ENCODE results near the gene KLHDC8B. TPM values are rescaled to one million over a fixed set of nuclear protein-coding genes. Genes with fewer than 3 reads are reported as not detected.

The KLHDC8B gene
- total RNA-seq, 4 donors from 2014 or later: 47.0 to 60.9 (median 57.2) TPM

DNA sequence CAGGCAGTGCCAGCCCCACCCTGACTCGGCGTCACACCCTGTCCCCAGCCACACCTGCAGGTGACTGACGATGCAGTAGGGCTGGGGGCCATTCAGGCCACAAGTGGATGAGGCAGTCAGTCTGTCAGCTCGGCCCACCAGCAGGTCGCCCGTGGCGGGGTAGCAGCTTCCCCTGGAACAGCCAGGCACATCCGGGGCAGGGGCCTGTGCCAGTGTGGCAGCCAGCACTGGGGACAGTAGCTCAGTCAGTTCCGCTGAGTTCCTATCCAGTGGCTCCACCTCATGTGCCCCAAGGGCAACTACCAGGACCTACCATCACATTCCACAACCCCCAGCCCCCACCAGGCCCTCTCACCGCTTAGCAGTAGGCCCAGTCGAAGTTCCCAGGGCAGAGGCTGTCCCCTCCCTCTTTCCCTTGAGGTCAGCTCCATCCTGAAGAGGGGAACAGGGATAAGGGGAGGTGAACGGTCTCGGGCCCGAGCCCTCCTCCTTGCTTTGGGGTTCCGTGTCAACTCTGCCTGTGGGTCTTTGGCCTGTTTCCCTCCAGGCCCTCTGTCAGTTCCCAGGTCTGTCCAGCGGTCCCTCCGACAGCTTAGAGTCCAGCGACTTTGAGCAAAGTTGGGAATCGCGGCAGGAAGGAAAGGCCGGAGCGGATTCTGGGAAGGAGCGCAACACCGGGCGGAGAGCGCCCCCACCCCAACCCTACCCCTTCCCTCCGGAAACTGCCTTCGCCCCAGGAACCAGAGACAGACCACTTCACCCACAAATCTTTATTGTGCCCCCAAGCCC is 38.8 kb upstream of the KLHDC8B start, which contains the start of gene LAMB2:
Gene LAMB2, minus strand, starts transcription at position 614 of the 789 bp plus-strand sequence. Its CDS starts 183 bp downstream, at position 431.
- peak within 1 kb of the TSS; percentile 82 to 94 (median 93) for H3K27ac ChIP-seq
- peak within 1 kb of the TSS; percentile 11 to 93 (median 71) for H3K4me3 ChIP-seq (replicated peaks in 1 of 3)
- peaks cover 17 to 22% of the 10 kb centered on the region in 2 donors for H3K36me3 ChIP-seq
- peak; percentile 79 to 80 for DNase-seq
- intact Hi-C loops (cut with DNase I): no loop called here
- 9 to 11% methylated on average over 25 to 26 of the region's 28 CpGs for WGBS, 2 donors
- TF ChIP-seq, protein P1, sequence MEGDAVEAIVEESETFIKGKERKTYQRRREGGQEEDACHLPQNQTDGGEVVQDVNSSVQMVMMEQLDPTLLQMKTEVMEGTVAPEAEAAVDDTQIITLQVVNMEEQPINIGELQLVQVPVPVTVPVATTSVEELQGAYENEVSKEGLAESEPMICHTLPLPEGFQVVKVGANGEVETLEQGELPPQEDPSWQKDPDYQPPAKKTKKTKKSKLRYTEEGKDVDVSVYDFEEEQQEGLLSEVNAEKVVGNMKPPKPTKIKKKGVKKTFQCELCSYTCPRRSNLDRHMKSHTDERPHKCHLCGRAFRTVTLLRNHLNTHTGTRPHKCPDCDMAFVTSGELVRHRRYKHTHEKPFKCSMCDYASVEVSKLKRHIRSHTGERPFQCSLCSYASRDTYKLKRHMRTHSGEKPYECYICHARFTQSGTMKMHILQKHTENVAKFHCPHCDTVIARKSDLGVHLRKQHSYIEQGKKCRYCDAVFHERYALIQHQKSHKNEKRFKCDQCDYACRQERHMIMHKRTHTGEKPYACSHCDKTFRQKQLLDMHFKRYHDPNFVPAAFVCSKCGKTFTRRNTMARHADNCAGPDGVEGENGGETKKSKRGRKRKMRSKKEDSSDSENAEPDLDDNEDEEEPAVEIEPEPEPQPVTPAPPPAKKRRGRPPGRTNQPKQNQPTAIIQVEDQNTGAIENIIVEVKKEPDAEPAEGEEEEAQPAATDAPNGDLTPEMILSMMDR (IDR thresholded peaks at IDR 0.05): peak in 1 of 6 experiments; percentile 7
- TF ChIP-seq POLR2A (IDR thresholded peaks at IDR 0.05): peak in 1 of 2 donors; percentile 59
- no peaks in the 10 kb centered on the region for H3K9me3 ChIP-seq
- no peaks in the 10 kb centered on the region for H3K27me3 ChIP-seq
- H3K4me1 ChIP-seq: peaks cover 15 to 19% of the 10 kb centered on the region in 2 donors

DNA sequence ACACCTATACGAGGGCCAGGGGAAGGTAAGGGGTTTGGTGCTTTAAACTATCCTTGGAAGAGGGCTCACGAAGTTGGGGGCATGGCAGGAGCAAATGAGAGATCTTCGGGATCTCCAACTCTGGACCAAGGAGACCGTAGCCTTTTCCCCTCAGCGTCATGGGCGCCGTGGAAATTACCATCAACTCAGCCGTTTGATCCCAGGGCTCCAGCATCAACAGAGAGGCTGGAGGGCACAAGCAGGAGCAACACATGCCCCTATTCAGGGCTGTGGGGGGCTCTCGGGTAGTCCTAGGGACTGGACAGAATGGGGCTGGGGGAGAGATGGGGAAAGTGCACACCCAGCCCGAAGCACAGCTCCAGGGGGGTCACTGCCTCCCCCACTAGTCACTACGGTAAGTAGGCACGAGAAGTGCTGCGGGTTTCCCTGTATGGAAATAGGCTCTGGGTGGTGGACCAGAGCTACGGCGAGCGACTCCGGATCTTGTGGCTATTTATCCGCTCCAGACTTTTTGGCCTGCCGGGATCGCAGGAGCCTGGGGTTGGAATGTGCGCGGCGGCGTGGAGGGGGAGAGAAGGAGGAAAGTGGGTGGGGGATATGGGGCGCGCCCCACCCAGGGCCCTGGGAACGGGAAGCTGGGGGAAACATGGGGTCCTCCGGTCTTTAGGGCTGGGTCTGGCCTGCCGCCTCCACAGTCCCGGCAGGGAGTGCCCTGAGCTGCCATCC is 38.0 kb upstream of the KLHDC8B start:
- H3K27me3 ChIP-seq: no peaks in the 10 kb centered on the region
- TF ChIP-seq, protein P1 (IDR thresholded peaks at IDR 0.05): peak in 1 of 6 experiments; percentile 9
- peak in 1 of 2 donors; percentile 23 for TF ChIP-seq POLR2A (IDR thresholded peaks at IDR 0.05)
- no peaks in the 10 kb centered on the region for H3K9me3 ChIP-seq
- peak overlapping the region; percentile 82 to 94 (median 93) for H3K27ac ChIP-seq
- intact Hi-C loops (cut with DNase I): no loop called here
- WGBS, 2 donors: 3 to 4% methylated on average over 25 to 30 of the region's 30 CpGs
- peaks cover 15 to 19% of the 10 kb centered on the region in 2 donors for H3K4me1 ChIP-seq
- peak overlapping the region; percentile 6 to 93 (median 71) for H3K4me3 ChIP-seq (replicated peaks in 1 of 3)
- peak; percentile 88 for DNase-seq
- peaks cover 12 to 19% of the 10 kb centered on the region in 2 donors for H3K36me3 ChIP-seq

DNA sequence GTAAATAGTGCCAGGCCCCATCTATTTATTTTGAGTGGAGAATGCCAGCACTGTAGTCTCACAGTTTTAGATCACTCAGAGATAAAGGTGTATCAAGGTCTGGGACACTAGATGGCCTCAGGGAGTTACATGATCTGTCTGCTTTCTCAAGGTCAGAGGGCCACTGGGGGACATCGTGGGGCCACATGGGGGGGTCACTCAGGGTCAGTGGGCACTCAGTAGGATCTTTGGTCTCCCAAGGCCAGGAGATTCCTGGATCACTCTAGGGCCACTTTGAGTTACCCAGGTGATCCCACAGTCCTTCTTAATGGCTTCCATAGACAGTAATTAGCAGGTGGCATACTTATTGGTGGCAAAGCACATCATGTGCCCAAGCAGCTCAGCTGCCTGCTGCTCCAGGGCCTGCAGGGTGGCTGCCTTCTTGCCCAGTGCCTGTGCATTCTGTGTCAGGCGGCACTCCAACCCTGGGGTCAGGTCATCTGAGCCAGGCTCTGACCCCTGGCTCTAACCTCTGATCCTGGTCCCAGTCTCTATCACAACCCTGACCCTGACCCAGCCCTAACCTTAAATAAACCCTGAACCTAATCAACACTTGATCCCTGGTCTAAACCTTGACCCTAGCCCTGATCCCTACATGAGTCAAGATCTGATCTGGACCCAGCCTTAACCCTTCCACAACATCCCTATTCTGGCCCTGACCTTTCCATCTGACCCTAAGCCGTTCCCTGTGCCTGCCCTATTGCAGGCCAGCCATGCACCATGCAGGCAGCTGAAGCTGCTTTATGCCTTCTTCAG is 36.7 kb upstream of the KLHDC8B start:
- Histone ChIP-seq H3K4me3 (replicated peaks in 1 of 3) (no peak overlapping the region), H3K27me3 (no peaks in the 10 kb centered on the region), H3K27ac (peak overlapping the region in 2 of 3 donors; percentile 39 to 93), H3K36me3 (peaks cover 7 to 10% of the 10 kb centered on the region in 2 donors), H3K9me3 (no peaks in the 10 kb centered on the region), H3K4me1 (peaks cover 15 to 21% of the 10 kb centered on the region in 2 donors)
- intact Hi-C loops (cut with DNase I): no loop called here
- TF ChIP-seq POLR2A (IDR thresholded peaks at IDR 0.05): no peak
- TF ChIP-seq, protein P1 (IDR thresholded peaks at IDR 0.05): peak in 2 of 6 experiments; percentile 4 to 9
- WGBS, 2 donors: 66 to 70% methylated on average over 3 of the region's 3 CpGs
- DNase-seq: no peak

DNA sequence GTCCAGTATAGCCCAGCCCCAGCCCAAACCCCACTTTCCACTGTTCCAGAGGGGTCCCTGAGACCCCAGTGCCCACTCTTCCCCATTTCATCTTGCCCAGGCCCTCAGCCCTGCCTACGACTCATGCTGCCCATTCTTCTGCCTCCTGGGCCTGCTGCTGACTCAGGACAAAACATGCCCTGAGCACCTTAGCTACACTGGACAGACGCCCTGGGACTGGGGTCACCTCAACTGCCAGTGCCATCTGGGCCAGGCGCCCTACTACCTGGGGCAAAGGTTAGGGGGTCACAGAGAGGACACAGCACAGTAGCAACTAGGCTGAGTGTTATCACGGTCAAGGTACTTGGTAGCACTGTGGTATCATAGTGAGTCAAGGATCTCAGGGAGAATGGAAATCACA is 35.9 kb upstream of the KLHDC8B start:
- intact Hi-C loops (cut with DNase I): no loop called here
- Histone ChIP-seq H3K9me3 (no peaks in the 10 kb centered on the region), H3K36me3 (peaks cover 4 to 5% of the 10 kb centered on the region in 2 donors), H3K4me3 (replicated peaks in 1 of 3) (no peak overlapping the region), H3K27me3 (no peaks in the 10 kb centered on the region), H3K4me1 (peaks cover 15 to 26% of the 10 kb centered on the region in 2 donors), H3K27ac (no peak overlapping the region)
- TF ChIP-seq, protein P1 (IDR thresholded peaks at IDR 0.05): no peak
- no peak for TF ChIP-seq POLR2A (IDR thresholded peaks at IDR 0.05)
- 82 to 83% methylated on average over 4 of the region's 4 CpGs for WGBS, 2 donors
- no peak for DNase-seq

Measured in thyroid gland (tissue), 4 donors.